Measurements from ENCODE around the gene NUTM2F. TPM values are rescaled to one million over a fixed set of nuclear protein-coding genes. Genes with fewer than 3 reads are reported as not detected.
"Not testable (repeated sequence)": the region's sequence is repeated elsewhere in the genome, so short reads cannot be mapped to it uniquely, and the experiment has no call there.

NUTM2F gene
- total RNA-seq, 1 donor from 2014 or later, result not detected

GRCh38 chr9:94336445-94336844 lies 8.0 kb upstream of the NUTM2F start:
- H3K4me3 ChIP-seq (ENCODE audit: low read depth, low read length); H3K36me3 ChIP-seq (ENCODE audit: control insufficient read depth, insufficient read depth, low read length); DNase-seq (ENCODE audit: low read depth); H3K27me3 ChIP-seq (ENCODE audit: control insufficient read depth, insufficient read depth, low read length): not testable (repeated sequence)

- H3K4me3 ChIP-seq (ENCODE audit: low read depth, low read length); H3K36me3 ChIP-seq (ENCODE audit: control insufficient read depth, insufficient read depth, low read length); DNase-seq (ENCODE audit: low read depth); H3K27me3 ChIP-seq (ENCODE audit: control insufficient read depth, insufficient read depth, low read length): not testable (repeated sequence)
Measured at GRCh38 chr9:94325583-94325982, 2.9 kb downstream of the NUTM2F start.

- not testable (repeated sequence) for DNase-seq (ENCODE audit: low read depth)
Measured at GRCh38 chr9:94323153-94323798, 5.2 kb downstream of the NUTM2F start.

GRCh38 chr9:94322342-94322940 lies 6.0 kb downstream of the NUTM2F start:
- H3K4me3 ChIP-seq (ENCODE audit: low read depth, low read length); DNase-seq (ENCODE audit: low read depth); H3K36me3 ChIP-seq (ENCODE audit: control insufficient read depth, insufficient read depth, low read length); H3K27me3 ChIP-seq (ENCODE audit: control insufficient read depth, insufficient read depth, low read length): not testable (repeated sequence)

More at GRCh38 chr9:94323153-94323798, 5.2 kb downstream of the NUTM2F start:
- H3K36me3 ChIP-seq (ENCODE audit: control insufficient read depth, insufficient read depth, low read length); H3K27me3 ChIP-seq (ENCODE audit: control insufficient read depth, insufficient read depth, low read length); H3K4me3 ChIP-seq (ENCODE audit: low read depth, low read length): not testable (repeated sequence)

GRCh38 chr9:94317949-94318657 lies 10.3 kb downstream of the NUTM2F start:
- not testable (repeated sequence) for H3K36me3 ChIP-seq (ENCODE audit: control insufficient read depth, insufficient read depth, low read length); H3K27me3 ChIP-seq (ENCODE audit: control insufficient read depth, insufficient read depth, low read length); DNase-seq (ENCODE audit: low read depth); H3K4me3 ChIP-seq (ENCODE audit: low read depth, low read length)

GRCh38 chr9:94316236-94316635 lies 12.2 kb downstream of the NUTM2F start:
- DNase-seq (ENCODE audit: low read depth); H3K27me3 ChIP-seq (ENCODE audit: control insufficient read depth, insufficient read depth, low read length); H3K4me3 ChIP-seq (ENCODE audit: low read depth, low read length); H3K36me3 ChIP-seq (ENCODE audit: control insufficient read depth, insufficient read depth, low read length): not testable (repeated sequence)

GRCh38 chr9:94315034-94315984 lies 13.1 kb downstream of the NUTM2F start:
- H3K36me3 ChIP-seq (ENCODE audit: control insufficient read depth, insufficient read depth, low read length); H3K4me3 ChIP-seq (ENCODE audit: low read depth, low read length); H3K27me3 ChIP-seq (ENCODE audit: control insufficient read depth, insufficient read depth, low read length); DNase-seq (ENCODE audit: low read depth): not testable (repeated sequence)

GRCh38 chr9:94303321-94303720 lies 25.1 kb downstream of the NUTM2F start:
- H3K36me3 ChIP-seq (ENCODE audit: control insufficient read depth, insufficient read depth, low read length), result no peaks in the 10 kb centered on the region
- no peak for DNase-seq (ENCODE audit: low read depth)
- TF ChIP-seq CTCF (IDR thresholded peaks at IDR 0.05; ENCODE audit: insufficient read depth, low read length, poor library complexity, severe bottlenecking), result no peak
- H3K4me3 ChIP-seq (ENCODE audit: low read depth, low read length), result no peak overlapping the region
- H3K27me3 ChIP-seq (ENCODE audit: control insufficient read depth, insufficient read depth, low read length), result no peaks in the 10 kb centered on the region

GRCh38 chr9:94302426-94302825 lies 26.0 kb downstream of the NUTM2F start:
- no peaks in the 10 kb centered on the region for H3K27me3 ChIP-seq (ENCODE audit: control insufficient read depth, insufficient read depth, low read length)
- DNase-seq (ENCODE audit: low read depth), result no peak
- H3K36me3 ChIP-seq (ENCODE audit: control insufficient read depth, insufficient read depth, low read length), result no peaks in the 10 kb centered on the region
- no peak for TF ChIP-seq CTCF (IDR thresholded peaks at IDR 0.05; ENCODE audit: insufficient read depth, low read length, poor library complexity, severe bottlenecking)
- H3K4me3 ChIP-seq (ENCODE audit: low read depth, low read length), result no peak overlapping the region

Measured in kidney epithelial cell (primary cell).